Body of pancreas (tissue), 4 donors: Measurements from ENCODE around the gene ARHGAP24.

ENCODE experiments used
- CTCF ChIP-seq, 7 experiments: fragments of 450-650 bp in 4 of 7; fragments of 200-600 bp in 3 of 7; sonication (generic) in 3 of 7; IDR thresholded peaks; one replicate each; pipeline ENCODE4 v1.5.1; 2016 to 2019; ENCODE audit warnings: antibody characterized with exemption in 7 of 7
- POLR2A ChIP-seq, 3 donors: fragments of 450-650 bp; IDR thresholded peaks; one replicate each; pipeline ENCODE4 v1.6.1; 2016; ENCODE audit warnings: antibody characterized with exemption in 3 of 3, mild to moderate bottlenecking in 2 of 3

- TF ChIP-seq CTCF (IDR thresholded peaks at IDR 0.05) (no peak), POLR2A (IDR thresholded peaks at IDR 0.05) (no peak)
Measured at GRCh38 chr4:85606505-85606904, 131.6 kb downstream of the ARHGAP24 start.
